PC-3 (cell line): ENCODE measurements around the gene PTPRH.

Source experiments
- EZH2 ChIP-seq: fragments of 300-600 bp; sonication (generic); IDR thresholded peaks from one replicate; pipeline ENCODE4 v1.6.1; 2017; ENCODE audit warnings: antibody characterized with exemption, mild to moderate bottlenecking, low read length; ENCODE audit not compliant: unreplicated experiment
- EZH2phosphoT487 ChIP-seq: fragments of 300-600 bp; sonication (generic); IDR thresholded peaks from 2 replicates; pipeline ENCODE4 v1.6.1; 2018; ENCODE audit warnings: mild to moderate bottlenecking, antibody characterized with exemption, low read length, borderline replicate concordance
- TF ChIP-seq, protein P1 (sequence below): fragments of 300-600 bp; sonication (generic); conservative IDR thresholded peaks from 2 replicates; pipeline ENCODE4 v1.5.1; 2017; ENCODE audit warnings: antibody characterized with exemption, low read depth, mild to moderate bottlenecking, low read length

DNA sequence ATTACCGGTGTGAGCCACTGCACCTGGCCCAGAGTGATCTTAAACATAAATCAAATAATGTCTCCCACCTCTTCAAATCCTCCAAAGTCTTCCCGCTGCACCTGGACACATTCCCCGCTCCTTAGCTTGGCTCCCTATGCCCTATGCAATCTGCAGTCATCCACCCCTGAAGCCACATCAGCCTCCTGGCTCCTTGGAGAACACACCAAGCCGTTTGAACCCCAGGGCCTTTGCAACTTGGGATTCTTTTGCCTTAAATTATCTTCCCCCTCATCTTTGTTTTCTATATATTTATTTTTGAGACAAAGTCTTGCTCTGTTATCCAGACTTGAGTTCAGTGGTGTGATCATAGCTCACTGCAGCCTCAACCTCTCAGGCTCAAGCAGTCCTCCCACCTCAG lies 40.2 kb downstream of the PTPRH start:
- TF ChIP-seq EZH2phosphoT487: no peak
- TF ChIP-seq, protein P1, sequence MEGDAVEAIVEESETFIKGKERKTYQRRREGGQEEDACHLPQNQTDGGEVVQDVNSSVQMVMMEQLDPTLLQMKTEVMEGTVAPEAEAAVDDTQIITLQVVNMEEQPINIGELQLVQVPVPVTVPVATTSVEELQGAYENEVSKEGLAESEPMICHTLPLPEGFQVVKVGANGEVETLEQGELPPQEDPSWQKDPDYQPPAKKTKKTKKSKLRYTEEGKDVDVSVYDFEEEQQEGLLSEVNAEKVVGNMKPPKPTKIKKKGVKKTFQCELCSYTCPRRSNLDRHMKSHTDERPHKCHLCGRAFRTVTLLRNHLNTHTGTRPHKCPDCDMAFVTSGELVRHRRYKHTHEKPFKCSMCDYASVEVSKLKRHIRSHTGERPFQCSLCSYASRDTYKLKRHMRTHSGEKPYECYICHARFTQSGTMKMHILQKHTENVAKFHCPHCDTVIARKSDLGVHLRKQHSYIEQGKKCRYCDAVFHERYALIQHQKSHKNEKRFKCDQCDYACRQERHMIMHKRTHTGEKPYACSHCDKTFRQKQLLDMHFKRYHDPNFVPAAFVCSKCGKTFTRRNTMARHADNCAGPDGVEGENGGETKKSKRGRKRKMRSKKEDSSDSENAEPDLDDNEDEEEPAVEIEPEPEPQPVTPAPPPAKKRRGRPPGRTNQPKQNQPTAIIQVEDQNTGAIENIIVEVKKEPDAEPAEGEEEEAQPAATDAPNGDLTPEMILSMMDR: no peak
- no peak for TF ChIP-seq EZH2
